ENCODE data around the gene RPTOR.

DNA sequence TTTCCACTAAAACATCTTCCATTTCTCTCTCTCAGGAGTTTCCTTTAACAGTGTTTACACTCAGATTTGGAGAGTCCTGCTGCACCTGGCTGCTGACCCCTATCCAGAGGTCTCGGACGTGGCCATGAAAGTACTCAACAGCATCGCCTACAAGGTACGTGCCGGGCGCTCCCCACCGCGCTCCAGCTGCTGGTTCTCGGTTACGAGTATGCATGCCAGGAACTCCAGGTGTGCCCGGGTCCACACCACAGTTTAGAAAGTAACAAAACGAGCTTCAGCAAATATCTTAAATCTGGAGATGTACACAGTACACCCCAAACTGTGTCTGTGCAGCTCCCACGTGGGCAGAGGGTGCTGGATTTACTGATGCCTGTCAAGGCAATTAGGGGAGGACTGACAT is 364.1 kb downstream of the RPTOR start:
- TF ChIP-seq POLR2AphosphoS5 (IDR thresholded peaks at IDR 0.05; ENCODE audit: low read depth) (no peak), REST (IDR thresholded peaks at IDR 0.05; ENCODE audit: insufficient replicate concordance, low read depth) (no peak), GABPA (IDR thresholded peaks at IDR 0.05; ENCODE audit: low read depth) (no peak), SPI1 (IDR thresholded peaks at IDR 0.05; ENCODE audit: borderline replicate concordance, low read depth) (no peak)
- TF ChIP-seq, protein P1, sequence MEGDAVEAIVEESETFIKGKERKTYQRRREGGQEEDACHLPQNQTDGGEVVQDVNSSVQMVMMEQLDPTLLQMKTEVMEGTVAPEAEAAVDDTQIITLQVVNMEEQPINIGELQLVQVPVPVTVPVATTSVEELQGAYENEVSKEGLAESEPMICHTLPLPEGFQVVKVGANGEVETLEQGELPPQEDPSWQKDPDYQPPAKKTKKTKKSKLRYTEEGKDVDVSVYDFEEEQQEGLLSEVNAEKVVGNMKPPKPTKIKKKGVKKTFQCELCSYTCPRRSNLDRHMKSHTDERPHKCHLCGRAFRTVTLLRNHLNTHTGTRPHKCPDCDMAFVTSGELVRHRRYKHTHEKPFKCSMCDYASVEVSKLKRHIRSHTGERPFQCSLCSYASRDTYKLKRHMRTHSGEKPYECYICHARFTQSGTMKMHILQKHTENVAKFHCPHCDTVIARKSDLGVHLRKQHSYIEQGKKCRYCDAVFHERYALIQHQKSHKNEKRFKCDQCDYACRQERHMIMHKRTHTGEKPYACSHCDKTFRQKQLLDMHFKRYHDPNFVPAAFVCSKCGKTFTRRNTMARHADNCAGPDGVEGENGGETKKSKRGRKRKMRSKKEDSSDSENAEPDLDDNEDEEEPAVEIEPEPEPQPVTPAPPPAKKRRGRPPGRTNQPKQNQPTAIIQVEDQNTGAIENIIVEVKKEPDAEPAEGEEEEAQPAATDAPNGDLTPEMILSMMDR (IDR thresholded peaks at IDR 0.05; ENCODE audit: insufficient read depth, low read length) = no peak
